Measurements from ENCODE around the gene CTBP2. TPM values are rescaled to one million over a fixed set of nuclear protein-coding genes. Genes with fewer than 3 reads are reported as not detected.

Gene CTBP2
- total and polyA plus RNA-seq, 10 of the 15 experiments (the other 5 are each of a cell fraction or from before 2014, with no cell fraction given): 0.02 to 0.72 (median 0.06) TPM; not detected in 2

GRCh38 chr10:124995605-124996004, 164.8 kb downstream of the CTBP2 start:
- no peak overlapping the region for H3K27ac ChIP-seq (ENCODE audit: control insufficient read depth, insufficient read depth)
- no peak for TF ChIP-seq PAX8 (IDR thresholded peaks at IDR 0.05)
- no peak for TF ChIP-seq ZNF274 (IDR thresholded peaks at IDR 0.05; ENCODE audit: insufficient read depth, insufficient read length)
- no peak for TF ChIP-seq FOXM1 (IDR thresholded peaks at IDR 0.05; ENCODE audit: low read depth, low read length)
- no peak for TF ChIP-seq ZNF384 (IDR thresholded peaks at IDR 0.05; ENCODE audit: borderline replicate concordance, low read depth, low read length)
- no peak for TF ChIP-seq SUZ12 (IDR thresholded peaks at IDR 0.05; ENCODE audit: unreplicated experiment)
- TF ChIP-seq MEF2B (IDR thresholded peaks at IDR 0.05; ENCODE audit: partially characterized antibody, poor library complexity, severe bottlenecking): no peak
- no peaks in the 10 kb centered on the region; the same call in 1 of the 2 replicates for H3K4me1 ChIP-seq (ENCODE audit: control insufficient read depth, insufficient read depth, low read length)
- WGBS (ENCODE audit: insufficient coverage, insufficient replicate concordance, low lambda C conversion rate, missing lambda C conversion rate): 83% methylated on average over 9 of the region's 11 CpGs
- DNase-seq (ENCODE audit: low read depth, low spot score) (no peak), ATAC-seq (no peak), FAIRE-seq (no peak)
- intact Hi-C loops (cut with micrococcal nuclease; ENCODE audit: unreplicated experiment) (no loop called here), in situ Hi-C loops (cut with MboI) (no loop called here)
- BruUV-seq (replicated peaks): no TSS peak
- no peaks in the 10 kb centered on the region for H3K79me2 ChIP-seq (ENCODE audit: control insufficient read depth, insufficient read depth, low read length)
- no peaks in the 10 kb centered on the region for H4K20me1 ChIP-seq (ENCODE audit: control insufficient read depth, insufficient read depth)
- SMC1A ChIA-PET (ENCODE audit: uncharacterized antibody, unreplicated experiment): no interaction called here
- no peak overlapping the region for H3K4me3 ChIP-seq
- CTCF ChIA-PET: interaction anchor here (0.5 kb wide), 1 partner anchor 106 kb away, joined by 3 read pairs; no protein-coding TSS in a partner anchor
- no peaks in the 10 kb centered on the region for H3K9me3 ChIP-seq (replicated peaks; ENCODE audit: control insufficient read depth, insufficient read depth, low read length)
- H3K9ac ChIP-seq (ENCODE audit: control insufficient read depth, insufficient read depth, low read length): no peak overlapping the region
- H2AFZ ChIP-seq (ENCODE audit: control insufficient read depth, low read depth, low read length): no peak overlapping the region
- H3K4me2 ChIP-seq (ENCODE audit: control insufficient read depth, insufficient read depth): no peak overlapping the region
- no peaks in the 10 kb centered on the region for H3K27me3 ChIP-seq (replicated peaks in 1 of 2; ENCODE audit: control insufficient read depth in 2 of 2, insufficient read depth in 2 of 2, low read length in 1 of 2)
- POLR2A ChIA-PET: no interaction called here
- H3K36me3 ChIP-seq (ENCODE audit: control insufficient read depth in 2 of 2, insufficient read depth in 2 of 2, low read length in 1 of 2): no peaks in the 10 kb centered on the region
- RAD21 ChIA-PET (ENCODE audit: unreplicated experiment): no interaction called here

- ChIA-PET SMC1A (ENCODE audit: uncharacterized antibody, unreplicated experiment) (no interaction called here), POLR2A (no interaction called here), CTCF (no interaction called here), RAD21 (ENCODE audit: unreplicated experiment) (no interaction called here)
- Histone ChIP-seq H3K4me2 (ENCODE audit: control insufficient read depth, insufficient read depth) (no peak overlapping the region), H3K9ac (ENCODE audit: control insufficient read depth, insufficient read depth, low read length) (no peak overlapping the region), H2AFZ (ENCODE audit: control insufficient read depth, low read depth, low read length) (no peak overlapping the region), H3K36me3 (ENCODE audit: control insufficient read depth in 2 of 2, insufficient read depth in 2 of 2, low read length in 1 of 2) (no peaks in the 10 kb centered on the region), H3K79me2 (ENCODE audit: control insufficient read depth, insufficient read depth, low read length) (no peaks in the 10 kb centered on the region), H3K27me3 (replicated peaks in 1 of 2; ENCODE audit: control insufficient read depth in 2 of 2, insufficient read depth in 2 of 2, low read length in 1 of 2) (no peaks in the 10 kb centered on the region), H3K4me3 (no peak overlapping the region), H3K4me1 (ENCODE audit: control insufficient read depth, insufficient read depth, low read length) (no peaks in the 10 kb centered on the region; the same call in 1 of the 2 replicates), H3K9me3 (replicated peaks; ENCODE audit: control insufficient read depth, insufficient read depth, low read length) (no peaks in the 10 kb centered on the region), H3K27ac (ENCODE audit: control insufficient read depth, insufficient read depth) (no peak overlapping the region), H4K20me1 (ENCODE audit: control insufficient read depth, insufficient read depth) (no peaks in the 10 kb centered on the region)
- FAIRE-seq (no peak), DNase-seq (ENCODE audit: low read depth, low spot score) (no peak), ATAC-seq (no peak)
- intact Hi-C loops (cut with micrococcal nuclease; ENCODE audit: unreplicated experiment) (no loop called here), in situ Hi-C loops (cut with MboI) (no loop called here)
- WGBS (ENCODE audit: insufficient coverage, insufficient replicate concordance, low lambda C conversion rate, missing lambda C conversion rate): 77% methylated on average over 31 of the region's 31 CpGs
- no TSS peak for BruUV-seq (replicated peaks)
- no peak for TF ChIP-seq SMARCA5 (IDR thresholded peaks at IDR 0.05)
- TF ChIP-seq GABPA (IDR thresholded peaks at IDR 0.05; ENCODE audit: low read depth): no peak
- no peak for TF ChIP-seq WRNIP1 (IDR thresholded peaks at IDR 0.05; ENCODE audit: borderline replicate concordance, low read depth, low read length)
- TF ChIP-seq NFIC (IDR thresholded peaks at IDR 0.05; ENCODE audit: low read depth, low read length): no peak
- no peak for TF ChIP-seq SREBF2 (IDR thresholded peaks at IDR 0.05; ENCODE audit: low read length)
- no peak for TF ChIP-seq REST (IDR thresholded peaks at IDR 0.05; ENCODE audit: low read depth, low read length)
- no peak for TF ChIP-seq JUNB (IDR thresholded peaks at IDR 0.05)
- TF ChIP-seq SRF (IDR thresholded peaks at IDR 0.05; ENCODE audit: low read depth in 2 of 2, low read length in 2 of 2): no peak
- no peak for TF ChIP-seq BHLHE40 (IDR thresholded peaks at IDR 0.05; ENCODE audit: borderline replicate concordance in 1 of 2, low read depth in 2 of 2, low read length in 1 of 2)
Measured at GRCh38 chr10:124994573-124995473, 165.5 kb downstream of the CTBP2 start.

All from GM12878 (cell line).